GM10266 (cell line): ENCODE measurements around the gene APBB2.

Experiments
- DNase-seq: peaks from one replicate; pipeline ENCODE4 v3.0.0; 2012; ENCODE audit errors: extremely low spot score
- TF ChIP-seq, protein P1 (sequence below): IDR thresholded peaks from 2 replicates; pipeline ENCODE4 v1.5.1; 2012; ENCODE audit warnings: mild to moderate bottlenecking, low read depth; ENCODE audit not compliant: control insufficient read depth, insufficient read depth; ENCODE audit errors: missing control alignments

The APBB2 gene

DNA sequence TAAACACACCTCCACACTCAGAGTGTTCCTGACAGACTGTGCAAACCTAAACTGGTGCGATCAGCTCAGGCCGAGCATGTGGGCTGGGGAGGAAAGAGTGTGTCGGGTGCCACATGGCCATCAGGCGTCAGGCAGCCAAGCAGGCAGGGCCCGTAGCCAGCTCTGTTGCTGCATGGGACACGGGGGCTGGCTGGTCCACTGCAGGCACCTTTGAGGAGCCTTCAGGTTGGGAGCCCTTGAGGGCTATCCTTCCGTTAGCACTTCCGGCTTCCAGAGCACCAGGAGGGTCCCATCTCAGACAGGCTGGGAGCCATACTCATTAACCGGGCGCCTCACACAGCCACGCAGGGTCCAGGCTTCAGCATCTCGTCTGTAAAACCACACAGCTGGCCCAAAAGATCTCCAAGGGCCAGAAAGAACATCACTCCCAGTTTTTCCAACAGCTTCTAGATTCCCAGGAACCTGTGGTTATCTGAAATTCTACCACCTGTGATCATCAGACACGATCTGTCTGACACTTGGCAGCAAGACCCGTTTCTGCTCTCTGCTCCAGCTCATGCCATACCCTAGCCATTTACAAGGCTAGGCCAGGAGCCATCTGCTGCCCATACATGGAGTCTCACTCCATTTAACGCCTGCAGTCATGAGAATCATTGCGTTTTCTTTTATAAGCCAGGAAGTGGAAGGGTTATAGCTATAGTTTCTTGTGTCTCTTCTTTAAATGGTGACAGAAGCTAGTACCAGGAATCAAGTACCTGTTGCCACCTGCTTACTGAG is 377.1 kb downstream of the APBB2 start:
- TF ChIP-seq, protein P1, sequence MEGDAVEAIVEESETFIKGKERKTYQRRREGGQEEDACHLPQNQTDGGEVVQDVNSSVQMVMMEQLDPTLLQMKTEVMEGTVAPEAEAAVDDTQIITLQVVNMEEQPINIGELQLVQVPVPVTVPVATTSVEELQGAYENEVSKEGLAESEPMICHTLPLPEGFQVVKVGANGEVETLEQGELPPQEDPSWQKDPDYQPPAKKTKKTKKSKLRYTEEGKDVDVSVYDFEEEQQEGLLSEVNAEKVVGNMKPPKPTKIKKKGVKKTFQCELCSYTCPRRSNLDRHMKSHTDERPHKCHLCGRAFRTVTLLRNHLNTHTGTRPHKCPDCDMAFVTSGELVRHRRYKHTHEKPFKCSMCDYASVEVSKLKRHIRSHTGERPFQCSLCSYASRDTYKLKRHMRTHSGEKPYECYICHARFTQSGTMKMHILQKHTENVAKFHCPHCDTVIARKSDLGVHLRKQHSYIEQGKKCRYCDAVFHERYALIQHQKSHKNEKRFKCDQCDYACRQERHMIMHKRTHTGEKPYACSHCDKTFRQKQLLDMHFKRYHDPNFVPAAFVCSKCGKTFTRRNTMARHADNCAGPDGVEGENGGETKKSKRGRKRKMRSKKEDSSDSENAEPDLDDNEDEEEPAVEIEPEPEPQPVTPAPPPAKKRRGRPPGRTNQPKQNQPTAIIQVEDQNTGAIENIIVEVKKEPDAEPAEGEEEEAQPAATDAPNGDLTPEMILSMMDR: no peak
- DNase-seq: no peak

DNA sequence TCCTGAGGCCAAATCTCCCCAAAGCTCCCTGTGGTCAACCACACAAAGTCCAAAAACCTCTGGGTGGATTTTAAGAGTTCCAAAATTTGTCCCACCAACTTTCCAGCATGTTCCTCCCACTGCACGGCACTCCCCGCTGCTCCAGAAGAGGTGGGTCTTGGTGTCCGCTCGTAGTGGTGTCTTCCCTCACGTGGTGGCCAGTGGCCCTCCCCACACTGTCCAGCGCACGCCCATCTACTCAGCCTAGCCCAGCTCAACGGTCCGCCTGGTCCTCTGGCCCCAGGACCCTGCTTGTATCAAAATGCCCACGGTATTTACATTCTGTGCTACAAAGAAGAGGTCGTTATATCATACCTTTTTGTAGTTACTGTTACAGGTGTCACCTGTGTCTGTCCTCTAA is 381.1 kb downstream of the APBB2 start:
- TF ChIP-seq, protein P1: no peak
- DNase-seq: no peak

DNA sequence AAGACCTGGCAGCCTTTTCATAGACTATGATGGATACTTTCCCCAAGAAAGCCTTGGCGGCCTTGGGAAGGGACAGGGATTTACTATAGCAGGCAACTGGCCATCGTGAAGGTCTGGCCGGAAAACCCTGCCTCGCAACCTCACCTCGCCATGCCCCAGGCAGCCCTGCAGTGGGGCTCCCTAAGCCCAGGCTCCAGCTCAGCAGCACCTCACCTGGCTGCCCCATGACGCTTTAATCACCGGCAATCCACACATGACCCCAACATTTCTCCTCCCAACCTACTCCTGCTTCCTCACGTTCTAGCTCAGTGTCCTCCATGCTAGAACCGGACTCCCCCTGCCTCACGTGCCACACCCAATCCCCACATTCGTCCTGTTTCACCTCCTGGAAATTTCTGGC is 382.2 kb downstream of the APBB2 start:
- no peak for DNase-seq
- TF ChIP-seq, protein P1: no peak

- TF ChIP-seq, protein P1: no peak
- DNase-seq: no peak
Observed at GRCh38 chr4:40831146-40831907, 383.0 kb downstream of the APBB2 start.

- no peak for DNase-seq
- TF ChIP-seq, protein P1: no peak
Observed at GRCh38 chr4:40829586-40829985, 384.8 kb downstream of the APBB2 start.

GRCh38 chr4:40828661-40829060 is 385.7 kb downstream of the APBB2 start:
- TF ChIP-seq, protein P1: no peak
- no peak for DNase-seq

DNA sequence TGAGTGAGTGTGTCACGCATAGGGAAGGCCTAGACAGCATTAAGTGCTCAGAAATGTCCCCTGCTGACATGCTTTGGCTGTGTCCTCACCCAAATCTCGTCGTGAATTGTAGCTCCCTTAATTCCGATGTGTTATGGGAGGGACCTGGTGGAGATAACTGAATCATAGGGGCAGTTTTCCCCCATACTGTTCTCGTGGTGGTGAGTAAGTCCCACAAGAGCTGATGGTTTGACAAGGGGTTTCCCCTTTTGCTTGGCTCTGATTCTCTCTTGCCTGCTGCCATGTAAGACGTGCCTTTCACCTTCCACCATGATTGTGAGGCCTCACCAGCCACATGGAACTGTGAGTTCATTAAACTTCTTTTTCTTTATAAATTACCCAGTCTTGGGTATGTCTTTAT is 386.6 kb downstream of the APBB2 start:
- no peak for DNase-seq

More for the DNA sequence above, 386.6 kb downstream of the APBB2 start:
- TF ChIP-seq, protein P1: no peak
